DND-41 (cell line): ENCODE data around the gene SSX5.
"Not testable (repeated sequence)": the region's sequence is repeated elsewhere in the genome, so short reads cannot be mapped to it uniquely, and the experiment has no call there.

Source experiments
- CTCF ChIP-seq: IDR thresholded peaks from 2 replicates; pipeline ENCODE4 v1.5.1; 2012; ENCODE audit warnings: borderline replicate concordance, low read length, moderate library complexity, mild to moderate bottlenecking; ENCODE audit not compliant: poor library complexity, severe bottlenecking; ENCODE audit errors: extremely low read depth
- EZH2 ChIP-seq: IDR thresholded peaks from 3 replicates; pipeline ENCODE4 v1.6.1; 2012; ENCODE audit warnings: borderline replicate concordance, low read depth, mild to moderate bottlenecking, moderate library complexity, low read length, inconsistent platforms; ENCODE audit not compliant: severe bottlenecking

- TF ChIP-seq CTCF, EZH2: not testable (repeated sequence)
Measured at GRCh38 chrX:48141810-48142508, 54.6 kb downstream of the SSX5 start.
